GM18519 (cell line): ENCODE measurements around the gene EXOC1L.
"Not testable (repeated sequence)": the region's sequence is repeated elsewhere in the genome, so short reads cannot be mapped to it uniquely, and the experiment has no call there.

Source experiments
- ATAC-seq: cut with Tn5 transposase; IDR thresholded peaks from one replicate; pipeline ENCODE4 v1.9.1; 2021; ENCODE audit warnings: mild to moderate bottlenecking, moderate library complexity; ENCODE audit not compliant: unreplicated experiment, low FRiP score

The EXOC1L gene

DNA sequence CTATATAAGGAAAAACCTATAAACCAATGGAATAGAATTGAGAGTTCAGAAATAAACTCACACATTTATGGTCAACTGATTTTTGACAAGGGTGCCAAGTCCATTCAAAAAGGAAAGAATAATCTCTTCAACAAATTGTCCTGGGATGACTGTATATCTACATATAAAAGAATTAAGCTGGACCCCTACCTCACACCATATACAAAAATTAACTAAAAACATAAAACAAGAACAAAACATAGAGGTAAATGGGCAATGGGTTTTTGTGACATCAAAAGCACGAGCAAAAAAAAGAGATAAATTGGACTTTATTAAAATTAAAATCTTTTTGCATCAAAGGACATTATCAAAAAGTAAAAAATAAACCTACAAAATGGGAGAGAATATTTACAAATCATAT is 18.3 kb downstream of the EXOC1L start:
- no peak for ATAC-seq

DNA sequence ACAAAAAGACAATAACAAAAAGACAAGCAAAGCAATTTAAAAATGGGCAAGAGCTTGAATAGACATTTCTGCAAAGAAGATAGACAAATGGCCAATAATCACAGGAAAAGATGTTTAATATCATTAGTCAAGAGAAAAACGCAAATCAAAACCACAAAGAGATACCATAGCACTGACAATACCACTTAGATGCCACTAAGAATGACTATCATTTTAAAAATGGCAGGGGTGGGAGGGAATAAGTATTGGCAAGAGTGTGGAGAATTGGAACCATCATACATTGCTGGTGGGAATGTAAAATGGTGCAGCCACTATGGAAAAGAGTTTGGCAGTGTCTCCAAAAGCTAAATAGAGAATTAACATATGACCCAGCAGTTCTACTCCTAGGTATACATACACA is 18.8 kb downstream of the EXOC1L start:
- no peak for ATAC-seq

GRCh38 chr4:55838952-55839351 is 19.4 kb downstream of the EXOC1L start:
- no peak for ATAC-seq

GRCh38 chr4:55840956-55841355 is 21.4 kb downstream of the EXOC1L start:
- no peak for ATAC-seq

- not testable (repeated sequence) for ATAC-seq
These were observed 22.0 kb downstream of the EXOC1L start for GRCh38 chr4:55841373-55842239.

DNA sequence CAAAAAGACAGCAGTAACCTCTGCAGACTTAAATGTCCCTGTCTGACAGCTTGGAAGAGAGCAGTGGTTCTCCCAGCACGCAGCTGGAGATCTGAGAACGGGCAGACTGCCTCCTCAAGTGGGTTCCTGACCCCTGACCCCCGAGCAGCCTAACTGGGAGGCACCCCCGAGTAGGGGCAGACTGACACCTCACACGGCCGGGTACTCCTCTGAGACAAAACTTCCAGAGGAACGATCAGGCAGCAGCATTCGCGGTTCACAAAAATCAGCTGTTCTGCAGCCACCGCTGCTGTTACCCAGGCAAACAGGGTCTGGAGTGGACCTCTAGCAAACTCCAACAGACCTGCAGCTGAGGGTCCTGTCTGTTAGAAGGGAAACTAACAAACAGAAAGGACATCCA is 22.7 kb downstream of the EXOC1L start:
- ATAC-seq: not testable (repeated sequence)

- no peak for ATAC-seq
These were observed 30.1 kb downstream of the EXOC1L start for GRCh38 chr4:55849724-55850123.

DNA sequence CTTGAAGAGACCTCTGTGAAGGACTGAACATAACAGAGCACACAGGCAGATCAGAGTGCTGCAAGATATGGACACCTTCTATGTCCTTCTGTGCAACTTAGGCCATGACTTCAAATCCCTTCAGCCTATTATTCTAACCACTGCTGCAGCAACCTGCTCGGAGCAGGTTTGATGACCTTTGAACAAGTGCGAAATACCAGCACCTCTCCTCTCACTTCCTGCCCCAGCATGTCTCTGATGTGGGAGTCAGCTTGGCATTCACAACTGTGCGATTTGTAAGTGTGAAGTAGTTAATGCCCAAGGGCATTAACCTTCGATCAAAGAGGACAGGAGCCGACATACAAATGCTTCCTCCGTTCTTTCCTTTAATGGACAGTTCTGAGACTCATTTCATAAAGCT is 32.3 kb downstream of the EXOC1L start:
- ATAC-seq: no peak

DNA sequence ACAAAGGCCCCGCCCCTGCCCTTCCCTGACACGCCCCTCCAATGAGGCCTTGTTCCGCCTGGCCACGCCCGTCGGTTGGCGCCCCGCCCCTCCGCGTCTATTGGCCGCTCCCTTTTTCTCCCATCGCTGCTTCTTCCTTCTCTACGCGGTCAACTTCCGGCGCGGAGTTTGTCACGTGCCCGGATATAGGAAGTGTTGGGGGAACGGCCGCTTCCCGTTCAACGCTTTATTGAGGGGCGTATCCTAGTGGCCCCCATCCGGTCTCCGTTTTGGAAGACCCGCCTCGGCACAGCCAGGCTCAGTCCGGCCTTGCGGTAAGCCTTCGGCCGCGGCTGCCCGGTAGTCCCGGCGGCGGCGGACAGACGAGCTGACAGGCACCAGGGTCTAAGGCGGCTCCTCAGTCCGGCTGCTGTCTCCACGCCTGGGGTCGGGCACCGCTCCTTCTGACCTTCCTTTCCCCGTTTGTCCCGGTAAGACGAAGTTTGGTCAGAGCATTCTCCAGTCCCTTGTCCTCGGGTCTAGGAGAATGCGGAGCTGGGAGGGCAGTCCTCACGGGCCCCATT is 34.0 kb downstream of the EXOC1L start, which contains the start of gene EXOC1:
EXOC1 (plus strand) TSS at position 165 of the 563 bp plus-strand sequence. CDS start 4,676 bp downstream, outside the sequence.
- ATAC-seq: peak; percentile 93

DNA sequence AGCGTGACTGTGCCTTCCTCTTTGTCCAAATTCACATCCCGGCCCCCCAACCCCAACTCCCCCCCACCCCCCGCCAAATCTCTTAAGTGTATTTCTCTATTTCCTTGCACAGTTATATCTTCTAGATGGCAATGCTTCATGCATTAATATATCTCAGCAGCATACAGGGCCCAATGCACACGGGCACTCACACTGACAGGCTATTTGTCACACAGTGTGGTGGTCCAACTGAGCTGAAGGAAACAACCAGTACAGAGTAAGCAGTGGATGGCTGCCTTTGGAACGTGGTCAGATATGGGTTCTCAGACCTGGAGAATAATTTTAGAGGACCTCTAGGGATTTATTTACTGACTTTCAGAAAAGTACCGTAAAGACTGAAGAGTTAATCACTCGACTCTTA is 34.5 kb downstream of the EXOC1L start:
- ATAC-seq: no peak

DNA sequence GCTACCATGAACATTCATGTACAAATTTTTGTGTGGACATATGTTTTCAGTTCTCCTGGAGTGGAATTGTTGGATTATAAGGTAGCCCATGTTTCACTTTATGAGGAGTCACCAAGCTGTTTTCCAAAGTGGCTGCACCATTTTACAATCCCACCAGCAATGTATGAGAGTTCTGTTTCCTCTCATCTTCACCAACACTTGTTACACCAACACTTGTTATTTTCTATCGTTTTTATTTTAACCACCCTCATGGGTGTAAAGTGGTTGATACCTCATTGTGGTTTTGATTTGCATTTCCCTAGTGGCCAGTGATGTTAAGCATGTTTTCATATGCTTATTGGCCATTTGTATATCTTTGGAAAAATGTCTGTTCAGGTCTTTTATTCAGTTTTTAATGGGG is 38.0 kb downstream of the EXOC1L start:
- no peak for ATAC-seq

GRCh38 chr4:55859711-55860110 is 40.1 kb downstream of the EXOC1L start:
- ATAC-seq: no peak

- ATAC-seq: no peak
These were observed 45.1 kb downstream of the EXOC1L start for GRCh38 chr4:55864577-55865223.

DNA sequence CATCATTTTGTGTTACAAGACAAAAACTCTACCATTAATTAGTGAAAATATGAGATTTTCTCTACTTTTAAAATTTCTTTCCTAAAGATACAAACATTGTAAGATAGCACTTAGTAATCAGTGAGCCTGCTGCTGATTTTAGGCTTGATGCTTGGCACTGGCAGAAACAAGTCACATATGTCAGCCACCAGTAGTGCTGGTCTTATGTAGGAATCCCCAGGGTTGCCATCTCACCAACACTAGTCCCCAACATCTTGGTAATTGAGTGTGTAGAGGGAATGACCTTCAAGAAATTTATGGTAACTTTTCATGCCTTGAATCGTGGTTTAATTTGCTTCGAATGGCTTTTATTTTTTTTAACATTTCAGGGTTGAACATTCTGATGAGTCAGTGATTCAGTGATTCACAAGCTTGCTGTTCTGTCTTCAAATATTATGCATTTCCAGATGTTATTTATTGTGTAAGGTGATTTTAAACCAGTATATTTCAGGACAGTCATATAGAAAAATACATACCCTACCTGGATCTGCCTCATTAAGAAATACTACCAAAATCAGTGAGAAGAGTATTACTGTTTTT is 45.7 kb downstream of the EXOC1L start:
- ATAC-seq: no peak

DNA sequence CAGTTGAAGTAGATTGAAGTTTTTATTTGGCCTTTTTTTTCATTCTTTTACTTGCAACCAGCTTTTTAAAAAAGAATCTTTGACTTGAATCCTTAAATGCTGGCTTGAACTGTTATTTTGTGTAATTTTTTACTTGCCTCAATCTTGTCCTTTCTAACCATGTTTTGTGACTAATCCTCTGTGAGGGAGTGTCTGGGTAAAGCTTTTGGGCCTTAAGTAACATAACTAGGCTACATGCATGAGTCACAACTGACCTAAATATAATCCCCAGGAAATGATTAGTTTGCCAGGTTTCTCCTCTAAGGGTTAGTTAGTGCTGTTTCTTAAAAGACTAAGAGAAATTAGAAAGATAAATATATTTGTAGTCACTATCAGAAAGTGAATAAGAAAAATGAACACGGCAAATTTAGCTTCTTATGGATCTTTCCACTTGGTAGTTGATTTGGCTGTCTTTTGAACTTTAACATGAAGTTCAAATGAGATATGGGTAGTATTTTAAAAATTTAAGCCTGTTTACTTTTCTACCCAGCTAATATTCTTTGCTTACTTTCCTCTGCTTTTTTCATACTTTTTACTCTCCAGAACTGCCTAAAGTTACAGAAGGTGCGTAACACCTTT is 46.8 kb downstream of the EXOC1L start:
- peak; percentile 88 for ATAC-seq

DNA sequence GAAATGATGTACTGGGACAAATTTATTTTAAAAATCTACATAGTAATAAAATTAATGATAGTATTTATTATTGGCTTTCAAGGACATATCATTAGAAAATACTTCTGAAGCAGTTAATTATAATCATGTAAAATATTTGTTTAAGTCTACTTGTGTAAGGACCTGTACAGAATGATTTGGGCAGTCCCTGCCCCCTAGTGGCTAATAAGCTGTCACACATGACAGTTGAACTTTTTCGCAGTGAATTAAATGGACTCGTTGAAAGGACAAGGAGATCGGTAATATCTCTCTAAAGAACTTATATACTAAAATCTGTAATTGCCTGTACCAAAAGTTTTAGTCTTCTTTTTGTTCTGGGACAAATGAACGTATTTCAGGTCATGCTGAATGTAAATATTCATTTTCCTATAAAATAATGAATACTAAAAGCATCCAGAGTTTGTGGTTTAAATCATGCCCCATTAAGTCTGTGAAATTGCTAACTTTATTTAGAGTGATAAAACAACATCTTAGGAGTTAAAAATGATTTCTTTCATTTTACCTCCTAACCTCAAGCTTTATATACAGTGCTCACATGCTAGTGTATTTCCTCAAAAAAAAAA is 47.5 kb downstream of the EXOC1L start:
- peak; percentile 67 for ATAC-seq

- ATAC-seq: no peak
These were observed 49.0 kb downstream of the EXOC1L start for GRCh38 chr4:55868581-55869090.

GRCh38 chr4:55871299-55871800 is 51.8 kb downstream of the EXOC1L start:
- ATAC-seq: no peak

DNA sequence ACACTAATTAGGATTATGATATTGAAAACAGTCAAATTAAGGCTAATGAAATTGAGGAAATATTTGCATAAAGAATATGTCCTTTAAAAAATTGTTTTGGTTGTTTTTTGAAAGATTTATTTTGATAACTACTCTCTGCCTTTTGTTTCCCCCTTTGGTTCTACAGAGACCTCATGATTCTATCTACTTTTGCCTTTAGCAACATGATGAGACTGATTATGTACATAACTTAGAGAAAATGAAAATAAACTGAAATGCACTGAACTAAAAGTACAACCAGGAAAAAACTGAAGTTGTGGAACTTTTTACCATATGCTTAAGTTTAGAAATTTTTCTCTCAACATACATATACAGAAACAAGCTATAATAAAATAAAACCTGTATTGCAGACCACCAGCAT is 55.2 kb downstream of the EXOC1L start:
- ATAC-seq: no peak

GRCh38 chr4:55876387-55876786 is 56.8 kb downstream of the EXOC1L start:
- no peak for ATAC-seq
